Muscle layer of duodenum (tissue), 2 donors: Measurements from ENCODE around the gene DMBT1.
"Not testable (repeated sequence)": the region's sequence is repeated elsewhere in the genome, so short reads cannot be mapped to it uniquely, and the experiment has no call there.

Source experiments
- H3K27ac ChIP-seq: one replicate; pipeline ENCODE4 v1.7.0; 2013; ENCODE audit warnings: mild to moderate bottlenecking, low read length
- H3K27me3 ChIP-seq: one replicate; pipeline ENCODE4 v1.7.0; 2013; ENCODE audit warnings: low read depth, mild to moderate bottlenecking, control low read depth, low read length
- H3K36me3 ChIP-seq, 2 donors: one replicate each; pipeline ENCODE4 v1.7.0; 2013; ENCODE audit warnings: low read length in 2 of 2, control low read depth in 1 of 2, mild to moderate bottlenecking in 1 of 2; ENCODE audit not compliant: insufficient read depth in 2 of 2, control insufficient read depth in 1 of 2
- H3K4me1 ChIP-seq, 2 donors: one replicate each; pipeline ENCODE4 v1.7.0; 2013; ENCODE audit warnings: low read length in 2 of 2, mild to moderate bottlenecking in 2 of 2, control low read depth in 1 of 2, moderate library complexity in 1 of 2; ENCODE audit not compliant: insufficient read depth in 2 of 2, control insufficient read depth in 1 of 2
- H3K4me3 ChIP-seq, 2 donors: one replicate each; pipeline ENCODE4 v1.7.0; 2013; ENCODE audit warnings: low read length in 2 of 2, low read depth in 1 of 2, mild to moderate bottlenecking in 1 of 2
- H3K9me3 ChIP-seq, 2 donors: one replicate each; pipeline ENCODE4 v1.7.0; 2013; ENCODE audit warnings: low read length in 2 of 2, control low read depth in 1 of 2, mild to moderate bottlenecking in 1 of 2; ENCODE audit not compliant: control insufficient read depth in 1 of 2
- donor health status: healthy.

DMBT1 gene

DNA sequence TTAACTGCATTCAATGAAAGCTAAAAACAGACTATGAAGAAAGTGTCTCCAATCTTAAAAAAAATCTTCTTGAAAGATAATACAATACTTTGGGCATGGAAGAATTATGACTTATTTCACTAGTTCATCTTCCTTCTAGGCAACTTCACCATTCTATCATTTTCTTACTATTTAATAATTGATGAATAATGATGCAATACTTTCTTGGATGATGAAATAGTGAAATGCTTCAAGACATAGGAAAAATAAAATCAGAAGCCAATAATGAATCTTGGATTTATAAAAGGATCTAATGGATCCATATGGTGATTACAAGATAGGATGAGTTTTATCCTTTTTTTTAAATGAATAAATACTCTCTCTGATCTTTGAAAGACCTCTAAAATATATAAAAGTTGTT, 4.4 kb downstream of the DMBT1 start:
- Histone ChIP-seq H3K4me3 (peak overlapping the region in 1 of 2 donors; percentile 52), H3K4me1 (peaks cover 3 to 4% of the 10 kb centered on the region in 2 donors), H3K9me3 (no peaks in the 10 kb centered on the region), H3K27ac (no peak overlapping the region), H3K27me3 (no peaks in the 10 kb centered on the region), H3K36me3 (no peaks in the 10 kb centered on the region)

DNA sequence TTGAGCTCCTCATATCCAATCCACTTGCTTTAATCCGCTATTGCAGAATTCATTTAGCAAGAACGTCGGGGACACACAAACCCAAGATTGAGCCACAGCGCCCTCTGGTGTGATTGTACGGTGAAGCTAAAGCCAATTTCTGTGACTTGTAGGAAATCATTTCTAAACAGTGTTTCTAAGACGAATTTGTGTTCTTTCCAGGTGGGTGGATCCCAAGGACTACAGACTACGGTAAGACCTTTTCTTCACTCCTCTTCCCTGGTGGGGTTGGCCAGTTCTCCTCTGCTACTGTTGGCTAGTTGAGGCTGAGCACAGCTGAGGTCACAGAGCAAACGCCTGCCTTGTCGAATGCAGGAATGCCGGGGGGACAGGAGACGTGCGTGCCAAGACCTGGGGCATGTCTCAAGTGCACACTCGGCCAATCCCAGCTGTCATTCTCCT, 5.2 kb downstream of the DMBT1 start:
- H3K4me1 ChIP-seq: peaks cover 3 to 4% of the 10 kb centered on the region in 2 donors
- no peaks in the 10 kb centered on the region for H3K27me3 ChIP-seq
- peak overlapping the region; percentile 30 to 52 for H3K4me3 ChIP-seq
- H3K27ac ChIP-seq: peak overlapping the region; percentile 56
- H3K9me3 ChIP-seq: no peaks in the 10 kb centered on the region
- no peaks in the 10 kb centered on the region for H3K36me3 ChIP-seq

DNA sequence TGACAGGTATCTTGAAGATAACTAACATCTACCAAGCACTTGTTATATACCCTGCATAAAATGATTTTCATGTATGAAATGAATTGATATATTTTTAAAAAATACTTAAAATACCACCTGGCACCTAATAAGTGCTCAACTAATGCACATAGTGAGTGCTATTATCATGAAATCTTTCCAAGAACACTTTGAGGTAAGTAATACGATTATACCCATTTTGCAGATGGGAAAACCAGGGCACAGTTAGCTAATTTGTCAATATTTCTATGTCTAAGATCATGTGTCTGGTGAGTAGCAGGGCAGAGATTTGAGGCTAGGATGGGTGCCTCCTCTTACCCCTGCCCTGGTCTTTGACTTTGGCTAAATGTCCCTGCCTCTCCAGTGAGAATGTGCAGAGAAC, 6.1 kb downstream of the DMBT1 start:
- Histone ChIP-seq H3K9me3 (no peaks in the 10 kb centered on the region), H3K4me1 (peaks cover 3 to 4% of the 10 kb centered on the region in 2 donors), H3K27me3 (no peaks in the 10 kb centered on the region), H3K27ac (no peak overlapping the region), H3K36me3 (no peaks in the 10 kb centered on the region), H3K4me3 (no peak overlapping the region)

DNA sequence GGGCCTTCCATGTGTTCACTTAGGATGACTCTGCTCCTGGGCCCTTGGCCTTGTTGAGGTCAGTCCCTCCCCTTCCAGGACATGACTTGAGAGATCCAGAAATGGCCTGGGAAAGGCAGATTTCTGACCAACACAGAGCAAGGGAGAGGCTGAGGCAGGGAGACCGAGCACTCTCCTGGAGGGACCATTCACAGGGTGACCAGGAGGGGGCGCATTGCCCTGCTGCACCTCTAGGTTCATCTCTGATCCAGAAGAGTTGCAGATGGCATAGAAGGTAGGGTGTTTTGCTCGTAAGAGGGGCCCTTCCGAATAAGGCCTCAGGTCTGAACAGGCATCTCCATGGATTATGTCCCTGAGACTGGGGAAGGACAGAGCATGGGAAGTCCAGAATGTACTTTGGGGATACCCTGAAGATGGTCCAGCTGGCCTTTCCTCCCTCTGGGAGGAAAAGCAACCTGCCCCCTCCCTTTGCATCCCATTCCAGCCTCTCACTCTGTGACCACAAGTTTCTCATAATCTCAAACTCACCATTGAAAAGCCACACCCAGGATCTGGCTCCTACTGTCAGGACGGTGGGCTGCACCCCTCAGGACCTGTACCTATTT, 6.6 kb downstream of the DMBT1 start:
- Histone ChIP-seq H3K9me3 (no peaks in the 10 kb centered on the region), H3K36me3 (no peaks in the 10 kb centered on the region), H3K27me3 (no peaks in the 10 kb centered on the region), H3K4me3 (no peak overlapping the region), H3K27ac (no peak overlapping the region), H3K4me1 (peaks cover 3 to 4% of the 10 kb centered on the region in 2 donors)

DNA sequence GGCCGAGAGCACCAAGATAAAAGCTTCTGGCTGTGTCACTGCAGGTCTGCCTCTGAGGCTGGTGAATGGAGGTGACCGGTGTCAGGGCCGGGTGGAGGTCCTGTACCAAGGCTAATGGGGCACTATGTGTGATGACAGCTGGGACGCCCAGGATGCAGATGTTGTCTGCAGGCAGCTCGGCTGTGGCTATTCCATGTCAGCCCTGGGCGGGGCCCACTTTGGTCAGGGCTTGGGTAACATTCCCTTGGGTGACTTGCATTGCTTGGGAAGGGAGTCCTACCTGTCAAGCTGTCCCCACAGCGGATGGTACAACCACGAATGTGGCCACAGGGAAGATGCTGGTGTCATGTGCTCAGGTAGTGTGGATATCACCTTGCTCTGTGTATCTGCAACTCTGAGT, 8.0 kb downstream of the DMBT1 start:
- Histone ChIP-seq H3K36me3 (no peaks in the 10 kb centered on the region), H3K4me1 (peaks cover 3 to 4% of the 10 kb centered on the region in 2 donors)

DNA sequence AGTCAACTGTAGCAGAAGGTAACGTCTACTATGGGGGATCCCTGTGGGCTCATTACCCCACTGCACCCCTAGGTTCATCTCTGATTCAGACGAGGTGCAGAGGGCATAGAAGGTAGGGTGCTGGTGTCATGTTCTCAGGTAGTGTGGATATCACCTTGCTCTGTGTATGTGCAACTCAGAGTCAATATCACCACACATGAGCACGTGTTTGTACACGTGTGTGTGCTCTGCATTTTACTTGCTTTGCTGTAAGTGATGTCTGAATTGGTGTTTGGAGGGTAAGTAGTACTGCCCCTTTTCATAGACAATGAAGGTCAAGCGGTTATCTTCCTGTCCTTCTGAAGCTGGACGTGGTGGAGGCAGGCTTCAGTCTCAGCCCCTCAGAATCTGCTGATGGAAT, 10.4 kb downstream of the DMBT1 start:
- Histone ChIP-seq H3K27me3 (no peaks in the 10 kb centered on the region), H3K27ac (no peak overlapping the region)

More for the DNA sequence above, 8.0 kb downstream of the DMBT1 start:
- no peaks in the 10 kb centered on the region for H3K9me3 ChIP-seq
- H3K27me3 ChIP-seq: no peaks in the 10 kb centered on the region
- no peak overlapping the region for H3K4me3 ChIP-seq
- H3K27ac ChIP-seq: no peak overlapping the region

DNA sequence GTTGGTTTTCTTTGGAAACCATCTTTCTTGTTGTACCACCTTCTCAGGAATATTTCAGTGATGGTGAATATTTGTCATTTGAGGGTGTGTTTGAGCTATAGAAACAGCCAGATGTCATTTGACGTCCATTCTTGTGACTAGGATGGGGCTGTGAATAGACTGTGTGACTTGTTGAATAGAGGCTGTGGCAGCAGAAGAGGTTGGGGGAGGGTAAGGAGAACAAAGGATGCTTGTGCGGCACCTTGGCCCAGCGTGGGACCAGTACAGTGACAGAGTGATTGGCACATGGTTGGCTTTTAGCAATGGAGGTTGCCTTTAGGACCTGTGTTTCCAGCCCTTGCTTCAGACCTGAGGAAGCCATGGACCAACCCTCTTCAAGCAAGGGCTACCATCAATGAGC, 11.3 kb downstream of the DMBT1 start:
- Histone ChIP-seq H3K27me3 (no peaks in the 10 kb centered on the region), H3K9me3 (peaks cover 0 to 13% of the 10 kb centered on the region in 2 donors), H3K36me3 (no peaks in the 10 kb centered on the region), H3K4me3 (no peak overlapping the region), H3K4me1 (no peaks in the 10 kb centered on the region), H3K27ac (no peak overlapping the region)

More for the DNA sequence above, 10.4 kb downstream of the DMBT1 start:
- no peaks in the 10 kb centered on the region for H3K36me3 ChIP-seq
- H3K4me1 ChIP-seq: peaks cover 0 to 1% of the 10 kb centered on the region in 2 donors
- peaks cover 0 to 13% of the 10 kb centered on the region in 2 donors for H3K9me3 ChIP-seq
- H3K4me3 ChIP-seq: no peak overlapping the region

DNA sequence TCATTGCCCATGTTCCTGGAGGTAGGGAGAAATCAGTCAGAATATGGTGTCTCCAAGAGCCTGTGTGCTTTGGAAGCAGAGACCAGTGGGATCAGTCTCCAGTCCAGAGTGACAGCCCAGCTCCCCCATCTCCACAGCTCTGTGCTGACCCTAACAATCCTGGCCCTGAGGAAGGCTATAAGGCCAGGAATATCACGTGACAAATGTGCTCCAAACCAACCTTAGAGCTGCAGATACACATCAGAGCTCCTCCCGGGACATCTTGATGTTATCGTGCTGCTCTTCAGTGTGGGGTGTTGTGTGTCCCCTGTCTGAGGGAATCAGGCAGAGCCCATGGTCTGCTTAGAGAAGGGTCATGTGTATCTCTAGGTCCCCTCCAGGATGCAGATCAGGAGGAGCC, 15.2 kb downstream of the DMBT1 start:
- H3K9me3 ChIP-seq: peaks cover 0 to 13% of the 10 kb centered on the region in 2 donors
- no peak overlapping the region for H3K27ac ChIP-seq
- no peaks in the 10 kb centered on the region for H3K27me3 ChIP-seq
- H3K36me3 ChIP-seq: no peaks in the 10 kb centered on the region
- H3K4me3 ChIP-seq: no peak overlapping the region
- H3K4me1 ChIP-seq: no peaks in the 10 kb centered on the region

DNA sequence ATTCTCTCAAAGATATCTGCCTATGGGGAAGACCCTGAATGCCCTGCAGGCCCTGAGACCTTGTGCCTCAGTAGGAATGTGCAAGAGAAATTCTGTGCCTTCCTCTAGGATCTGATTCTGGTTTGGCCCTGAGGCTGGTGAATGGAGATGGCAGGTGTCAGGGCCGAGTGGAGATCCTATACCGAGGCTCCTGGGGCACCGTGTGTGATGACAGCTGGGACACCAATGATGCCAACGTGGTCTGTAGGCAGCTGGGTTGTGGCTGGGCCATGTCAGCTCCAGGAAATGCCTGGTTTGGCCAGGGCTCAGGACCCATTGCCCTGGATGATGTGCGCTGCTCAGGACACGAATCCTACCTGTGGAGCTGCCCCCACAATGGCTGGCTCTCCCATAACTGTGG, 15.7 kb downstream of the DMBT1 start:
- Histone ChIP-seq H3K4me3 (no peak overlapping the region), H3K27ac (no peak overlapping the region), H3K9me3 (peaks cover 0 to 13% of the 10 kb centered on the region in 2 donors), H3K36me3 (no peaks in the 10 kb centered on the region), H3K4me1 (no peaks in the 10 kb centered on the region), H3K27me3 (no peaks in the 10 kb centered on the region)

DNA sequence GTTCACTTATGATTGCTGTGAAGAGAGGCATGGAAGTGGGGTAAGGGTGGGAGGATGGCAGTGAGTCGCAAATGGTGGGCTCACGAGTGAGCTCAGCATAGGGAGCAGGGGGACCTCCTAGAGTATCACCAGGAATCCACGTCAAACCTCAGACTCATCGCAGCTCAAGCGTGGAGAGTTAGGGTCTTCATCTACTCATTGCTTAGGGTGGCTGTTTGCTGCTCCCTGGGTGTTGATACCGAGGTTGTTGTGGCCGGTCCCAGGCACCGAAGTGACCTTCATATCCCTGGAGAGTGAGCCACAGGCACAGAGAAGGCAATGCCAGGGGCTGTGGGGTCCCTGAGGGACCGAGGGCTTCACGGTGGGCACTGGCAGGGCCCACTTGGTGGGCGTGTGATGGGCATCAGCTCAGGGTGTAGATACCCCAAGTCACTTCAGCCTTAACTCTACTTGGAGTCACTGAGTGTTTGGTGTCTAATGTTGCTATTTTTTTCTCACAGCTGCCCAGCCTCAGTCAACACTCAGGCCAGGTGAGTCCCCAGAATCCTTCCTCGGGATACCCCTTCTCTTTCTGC, 16.8 kb downstream of the DMBT1 start:
- peaks cover 0 to 13% of the 10 kb centered on the region in 2 donors for H3K9me3 ChIP-seq
- H3K27me3 ChIP-seq: no peaks in the 10 kb centered on the region
- no peak overlapping the region for H3K27ac ChIP-seq
- no peaks in the 10 kb centered on the region for H3K4me1 ChIP-seq
- H3K36me3 ChIP-seq: no peaks in the 10 kb centered on the region
- H3K4me3 ChIP-seq: no peak overlapping the region

DNA sequence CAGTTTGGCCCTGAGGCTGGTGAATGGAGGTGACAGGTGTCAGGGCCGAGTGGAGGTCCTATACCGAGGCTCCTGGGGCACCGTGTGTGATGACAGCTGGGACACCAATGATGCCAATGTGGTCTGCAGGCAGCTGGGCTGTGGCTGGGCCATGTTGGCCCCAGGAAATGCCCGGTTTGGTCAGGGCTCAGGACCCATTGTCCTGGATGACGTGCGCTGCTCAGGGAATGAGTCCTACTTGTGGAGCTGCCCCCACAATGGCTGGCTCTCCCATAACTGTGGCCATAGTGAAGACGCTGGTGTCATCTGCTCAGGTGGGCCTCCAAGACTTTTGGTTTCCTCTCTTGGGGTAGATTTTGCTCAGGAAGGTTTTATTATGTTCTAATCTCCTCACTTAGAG, 25.5 kb downstream of the DMBT1 start:
- not testable (repeated sequence) for H3K4me3 ChIP-seq, H3K36me3 ChIP-seq, H3K27ac ChIP-seq, H3K27me3 ChIP-seq, H3K4me1 ChIP-seq, H3K9me3 ChIP-seq
